ENCODE measurements around the gene METTL1.

The METTL1 gene

GRCh38 chr12:57777911-57778310 lies 6.0 kb upstream of the METTL1 start:
- H3K4me2 ChIP-seq (ENCODE audit: insufficient read depth, low read length): no peak overlapping the region
- peaks cover 6% of the 10 kb centered on the region for H3K79me2 ChIP-seq (ENCODE audit: insufficient read depth, low read length)
- no peak overlapping the region for H2AFZ ChIP-seq (ENCODE audit: low read depth, low read length)
- H3K36me3 ChIP-seq (ENCODE audit: insufficient read depth, low read length): peaks cover 8% of the 10 kb centered on the region; the same call in 1 of the 2 replicates
- H3K9me3 ChIP-seq (ENCODE audit: insufficient read depth, low read length, severe bottlenecking): no peaks in the 10 kb centered on the region
- H3K27ac ChIP-seq (ENCODE audit: low read length): no peak overlapping the region
- TF ChIP-seq CTCF (IDR thresholded peaks at IDR 0.05; ENCODE audit: borderline replicate concordance, extremely low read depth, low read length, poor library complexity, severe bottlenecking): no peak
- no peak for TF ChIP-seq EZH2 (IDR thresholded peaks at IDR 0.05; ENCODE audit: borderline replicate concordance, low read depth, low read length, severe bottlenecking)
- DNase-seq (no peak), ATAC-seq (ENCODE audit: insufficient read depth, low read depth) (no peak)
- no peaks in the 10 kb centered on the region; the same call in 1 of the 2 replicates for H4K20me1 ChIP-seq (ENCODE audit: insufficient read depth, low read length)
- no peak overlapping the region for H3K9ac ChIP-seq (ENCODE audit: low read depth, low read length)
- H3K4me1 ChIP-seq (ENCODE audit: insufficient read depth, low read length): peaks cover 28% of the 10 kb centered on the region
- no peaks in the 10 kb centered on the region for H3K27me3 ChIP-seq (ENCODE audit: insufficient read depth, low read length, poor library complexity)
- no peak overlapping the region for H3K4me3 ChIP-seq (ENCODE audit: low read depth in 1 of 2, low read length in 2 of 2)

- DNase-seq: no peak
- H2AFZ ChIP-seq (ENCODE audit: low read depth, low read length): no peak overlapping the region
- no peak overlapping the region for H3K4me2 ChIP-seq (ENCODE audit: insufficient read depth, low read length)
Observed at GRCh38 chr12:57777367-57777766, 5.5 kb upstream of the METTL1 start.

GRCh38 chr12:57776247-57776587 lies 4.3 kb upstream of the METTL1 start:
- TF ChIP-seq EZH2 (IDR thresholded peaks at IDR 0.05; ENCODE audit: borderline replicate concordance, low read depth, low read length, severe bottlenecking): no peak
- TF ChIP-seq CTCF (IDR thresholded peaks at IDR 0.05; ENCODE audit: borderline replicate concordance, extremely low read depth, low read length, poor library complexity, severe bottlenecking): no peak
- Histone ChIP-seq H3K36me3 (ENCODE audit: insufficient read depth, low read length) (peaks cover 6% of the 10 kb centered on the region; the same call in 1 of the 2 replicates), H4K20me1 (ENCODE audit: insufficient read depth, low read length) (no peaks in the 10 kb centered on the region), H2AFZ (ENCODE audit: low read depth, low read length) (no peak overlapping the region), H3K4me1 (ENCODE audit: insufficient read depth, low read length) (peaks cover 23% of the 10 kb centered on the region), H3K4me2 (ENCODE audit: insufficient read depth, low read length) (no peak overlapping the region), H3K79me2 (ENCODE audit: insufficient read depth, low read length) (peaks cover 9% of the 10 kb centered on the region), H3K4me3 (ENCODE audit: low read depth in 1 of 2, low read length in 2 of 2) (no peak overlapping the region), H3K27me3 (ENCODE audit: insufficient read depth, low read length, poor library complexity) (no peaks in the 10 kb centered on the region), H3K9ac (ENCODE audit: low read depth, low read length) (no peak overlapping the region), H3K9me3 (ENCODE audit: insufficient read depth, low read length, severe bottlenecking) (no peaks in the 10 kb centered on the region), H3K27ac (ENCODE audit: low read length) (no peak overlapping the region)
- DNase-seq: no peak
- no peak for ATAC-seq (ENCODE audit: insufficient read depth, low read depth)

More at GRCh38 chr12:57777367-57777766, 5.5 kb upstream of the METTL1 start:
- Histone ChIP-seq H3K4me3 (ENCODE audit: low read depth in 1 of 2, low read length in 2 of 2) (no peak overlapping the region), H4K20me1 (ENCODE audit: insufficient read depth, low read length) (no peaks in the 10 kb centered on the region), H3K27ac (ENCODE audit: low read length) (no peak overlapping the region), H3K9me3 (ENCODE audit: insufficient read depth, low read length, severe bottlenecking) (no peaks in the 10 kb centered on the region), H3K4me1 (ENCODE audit: insufficient read depth, low read length) (peaks cover 30% of the 10 kb centered on the region), H3K79me2 (ENCODE audit: insufficient read depth, low read length) (peaks cover 6% of the 10 kb centered on the region), H3K9ac (ENCODE audit: low read depth, low read length) (no peak overlapping the region), H3K27me3 (ENCODE audit: insufficient read depth, low read length, poor library complexity) (no peaks in the 10 kb centered on the region), H3K36me3 (ENCODE audit: insufficient read depth, low read length) (peaks cover 6% of the 10 kb centered on the region; the same call in 1 of the 2 replicates)
- no peak for TF ChIP-seq CTCF (IDR thresholded peaks at IDR 0.05; ENCODE audit: borderline replicate concordance, extremely low read depth, low read length, poor library complexity, severe bottlenecking)
- no peak for TF ChIP-seq EZH2 (IDR thresholded peaks at IDR 0.05; ENCODE audit: borderline replicate concordance, low read depth, low read length, severe bottlenecking)
- ATAC-seq (ENCODE audit: insufficient read depth, low read depth): no peak
